GM12801 (cell line): Measurements from ENCODE around the gene FGD5.

ENCODE experiments used
- CTCF ChIP-seq: IDR thresholded peaks from one replicate; pipeline ENCODE4 v1.5.1; 2011; ENCODE audit warnings: control low read depth; ENCODE audit not compliant: insufficient read length; ENCODE audit errors: extremely low read depth

Gene FGD5

GRCh38 chr3:14818804-14819500, at the start of gene FGD5:
Gene FGD5, plus strand, starts transcription at chr3:14818962. Its CDS starts 110 bp downstream, at chr3:14819072.
- TF ChIP-seq CTCF = no peak

GRCh38 chr3:14769544-14770325, 49.0 kb upstream of the FGD5 start:
- no peak for TF ChIP-seq CTCF

GRCh38 chr3:14770591-14770990, 48.2 kb upstream of the FGD5 start:
- TF ChIP-seq CTCF = no peak

GRCh38 chr3:14771593-14772497, 46.9 kb upstream of the FGD5 start:
- TF ChIP-seq CTCF = no peak

GRCh38 chr3:14772533-14773138, 46.1 kb upstream of the FGD5 start:
- TF ChIP-seq CTCF = no peak

GRCh38 chr3:14773281-14773680, 45.5 kb upstream of the FGD5 start:
- no peak for TF ChIP-seq CTCF
